GM18499 (cell line): ENCODE results near the gene FBXW4.
"Not testable (repeated sequence)": the region's sequence is repeated elsewhere in the genome, so short reads cannot be mapped to it uniquely, and the experiment has no call there.

Experiments
- ATAC-seq: cut with Tn5 transposase; IDR thresholded peaks from one replicate; pipeline ENCODE4 v1.9.1; 2021; ENCODE audit warnings: moderate number of reproducible peaks; ENCODE audit not compliant: insufficient read depth, unreplicated experiment

The FBXW4 gene

DNA sequence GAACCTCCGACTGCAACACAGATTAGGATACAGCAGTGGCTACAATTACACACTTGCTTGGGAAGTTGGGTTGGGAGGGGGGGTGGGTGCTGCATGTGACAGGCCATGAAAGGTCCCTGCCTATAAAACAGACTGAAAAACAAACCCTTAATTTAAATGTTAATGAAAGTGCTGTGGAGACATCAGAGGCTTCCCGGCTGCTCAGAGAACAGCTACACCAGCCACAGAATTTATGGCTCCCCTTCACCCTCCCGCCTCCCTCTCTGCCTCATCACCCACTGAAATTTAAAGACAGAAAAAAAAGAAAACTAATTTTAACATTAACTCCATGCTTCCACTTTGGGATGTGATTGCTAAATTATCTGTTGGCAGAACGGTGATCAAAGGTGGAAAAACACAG, 34.7 kb downstream of the FBXW4 start:
- ATAC-seq: no peak

GRCh38 chr10:101658975-101659374, 36.0 kb downstream of the FBXW4 start:
- ATAC-seq: no peak

DNA sequence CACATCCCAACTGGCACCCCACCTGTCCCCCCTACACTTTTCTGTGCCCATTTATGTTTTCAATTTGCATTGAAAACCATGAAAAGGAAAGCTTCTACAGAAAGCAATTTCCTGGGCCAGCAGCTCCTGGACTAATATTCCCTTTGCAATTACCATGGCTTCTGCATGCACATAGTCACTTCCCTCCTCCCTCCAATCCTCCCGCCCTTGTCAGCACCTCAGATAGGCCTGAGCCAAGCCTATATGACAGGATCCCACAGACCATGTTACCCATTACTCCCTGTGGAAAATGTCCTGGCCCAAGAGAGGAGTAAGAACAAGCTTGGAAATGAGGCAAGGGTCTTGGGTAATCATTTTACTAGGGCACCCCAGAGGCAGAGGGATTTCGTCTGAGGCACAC, 38.1 kb downstream of the FBXW4 start:
- no peak for ATAC-seq

DNA sequence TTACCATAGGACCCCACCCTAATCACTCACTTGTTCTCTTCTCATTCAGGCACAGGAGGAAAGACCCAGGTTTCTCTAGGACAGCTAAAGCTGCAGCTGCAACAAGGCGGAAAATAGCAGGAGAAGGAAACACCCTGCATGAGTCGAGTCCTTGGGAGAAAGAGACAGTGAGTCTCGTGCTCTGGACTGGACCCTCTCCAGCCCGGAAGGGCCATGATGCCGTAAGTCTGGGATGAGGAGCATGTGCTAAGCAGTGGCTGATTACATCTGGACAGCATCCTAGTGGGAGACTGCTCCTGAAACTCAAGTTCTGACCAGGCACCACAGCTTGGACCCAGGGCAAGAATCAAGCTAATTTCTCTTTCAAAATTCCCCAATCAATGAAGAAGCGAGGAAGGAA, 39.4 kb downstream of the FBXW4 start:
- no peak for ATAC-seq

DNA sequence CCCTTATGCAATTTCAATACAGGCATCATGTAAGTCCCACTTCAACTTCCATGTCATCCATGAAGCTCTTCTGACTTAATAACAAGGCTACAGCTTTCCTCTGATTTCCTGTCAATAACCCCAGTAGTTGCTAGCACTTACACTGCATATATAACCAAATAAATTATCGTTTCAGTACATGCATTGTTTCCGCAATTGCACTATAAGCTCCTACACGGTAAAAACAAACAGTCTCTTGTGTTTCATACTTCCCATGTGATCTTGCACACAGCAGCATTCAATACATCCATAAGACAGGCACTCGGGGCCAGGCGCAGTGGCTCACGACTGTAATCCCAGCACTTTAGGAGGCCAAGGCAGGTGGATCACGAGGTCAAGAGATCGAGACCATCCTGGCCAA, 41.4 kb downstream of the FBXW4 start:
- ATAC-seq: no peak

DNA sequence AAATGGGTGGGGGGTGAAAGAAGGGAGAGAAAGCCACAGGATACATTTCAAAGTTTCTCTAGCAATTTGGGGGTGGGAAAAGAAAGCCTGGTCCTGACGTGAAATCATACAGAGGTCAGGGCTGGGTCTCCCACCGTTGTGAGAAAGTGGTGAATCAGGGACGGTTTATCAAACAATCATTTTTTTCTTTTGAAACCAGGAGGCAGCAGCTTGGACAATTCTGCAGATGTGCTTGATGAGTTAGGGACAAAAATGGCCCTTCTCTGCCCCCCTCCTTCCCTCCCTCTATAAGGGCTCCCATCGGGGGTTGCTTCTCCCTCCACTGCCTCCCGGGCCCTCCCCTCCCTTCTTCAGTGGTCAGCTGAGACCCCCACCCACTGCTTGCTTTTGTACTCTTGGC, 43.6 kb downstream of the FBXW4 start:
- ATAC-seq: no peak

- ATAC-seq: no peak
Observed at GRCh38 chr10:101650863-101651262, 44.1 kb downstream of the FBXW4 start.

DNA sequence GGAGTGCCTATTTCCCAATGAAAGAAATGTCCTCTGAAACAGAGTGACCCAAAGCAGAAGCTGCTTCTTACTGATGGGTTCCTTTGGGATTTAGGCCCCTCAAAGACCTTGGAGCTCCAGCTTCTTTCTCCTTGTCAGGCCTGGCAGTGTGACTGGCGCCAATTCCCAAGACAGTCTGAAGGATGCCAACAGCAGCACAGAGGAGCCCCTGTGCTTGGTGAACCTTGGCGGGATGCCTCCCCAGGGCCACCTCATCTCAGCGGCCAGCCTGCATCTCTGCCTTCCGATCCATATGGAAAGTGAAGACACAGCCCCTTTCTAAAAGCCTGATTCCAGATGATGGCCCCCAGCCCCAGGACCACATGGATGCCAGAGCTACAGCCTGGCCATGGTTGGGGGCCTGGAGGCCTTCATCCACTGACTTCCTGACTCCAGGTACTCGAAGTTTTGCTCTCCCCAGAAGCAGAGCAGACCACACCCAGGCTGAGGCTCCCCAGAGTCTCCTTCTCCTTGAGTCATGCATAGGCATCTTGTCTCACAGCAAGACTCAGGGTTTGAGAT, 45.4 kb downstream of the FBXW4 start:
- no peak for ATAC-seq

GRCh38 chr10:101647255-101647654, 47.7 kb downstream of the FBXW4 start:
- ATAC-seq: no peak

GRCh38 chr10:101646364-101646763, 48.6 kb downstream of the FBXW4 start:
- no peak for ATAC-seq

DNA sequence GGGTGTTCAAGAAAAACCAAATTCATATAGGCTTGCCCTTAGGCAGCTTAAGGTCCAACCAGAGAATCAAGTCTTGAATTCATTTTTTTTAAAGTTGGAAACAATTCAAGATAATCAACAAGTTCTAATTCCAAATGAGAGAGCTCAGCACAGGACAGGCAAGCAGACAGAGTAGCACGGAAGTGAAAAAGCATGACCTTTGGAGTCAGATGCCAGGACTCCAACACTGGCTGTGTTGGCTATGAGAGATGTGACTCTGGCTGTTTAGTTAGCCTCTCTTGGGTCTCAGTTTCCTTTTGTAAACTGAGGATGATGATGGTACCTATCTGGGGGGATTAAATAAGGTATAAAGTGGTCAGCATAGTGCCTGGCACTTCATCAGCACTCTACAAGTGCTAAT, 49.3 kb downstream of the FBXW4 start:
- ATAC-seq: no peak

GRCh38 chr10:101644002-101644401, 51.0 kb downstream of the FBXW4 start:
- no peak for ATAC-seq

DNA sequence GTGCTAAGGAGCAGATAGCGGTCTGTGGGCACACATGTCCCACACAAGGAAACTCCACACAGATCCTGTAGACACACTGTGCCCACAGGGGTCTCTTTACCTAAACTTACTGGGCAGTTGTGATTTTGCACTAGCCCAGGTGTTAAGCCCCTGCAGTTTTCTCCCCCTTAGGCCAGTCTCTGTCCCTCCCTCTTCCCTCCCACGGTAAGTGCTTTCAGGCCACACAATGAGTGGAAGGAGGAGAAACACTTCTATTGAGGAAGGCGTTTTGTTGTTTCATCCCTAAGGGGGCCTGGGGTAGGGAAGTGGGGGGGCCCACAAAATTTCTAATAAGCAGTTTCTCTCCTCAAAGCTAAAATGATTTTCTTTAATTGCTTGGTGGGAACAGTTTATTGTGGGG, 51.4 kb downstream of the FBXW4 start:
- ATAC-seq: no peak

DNA sequence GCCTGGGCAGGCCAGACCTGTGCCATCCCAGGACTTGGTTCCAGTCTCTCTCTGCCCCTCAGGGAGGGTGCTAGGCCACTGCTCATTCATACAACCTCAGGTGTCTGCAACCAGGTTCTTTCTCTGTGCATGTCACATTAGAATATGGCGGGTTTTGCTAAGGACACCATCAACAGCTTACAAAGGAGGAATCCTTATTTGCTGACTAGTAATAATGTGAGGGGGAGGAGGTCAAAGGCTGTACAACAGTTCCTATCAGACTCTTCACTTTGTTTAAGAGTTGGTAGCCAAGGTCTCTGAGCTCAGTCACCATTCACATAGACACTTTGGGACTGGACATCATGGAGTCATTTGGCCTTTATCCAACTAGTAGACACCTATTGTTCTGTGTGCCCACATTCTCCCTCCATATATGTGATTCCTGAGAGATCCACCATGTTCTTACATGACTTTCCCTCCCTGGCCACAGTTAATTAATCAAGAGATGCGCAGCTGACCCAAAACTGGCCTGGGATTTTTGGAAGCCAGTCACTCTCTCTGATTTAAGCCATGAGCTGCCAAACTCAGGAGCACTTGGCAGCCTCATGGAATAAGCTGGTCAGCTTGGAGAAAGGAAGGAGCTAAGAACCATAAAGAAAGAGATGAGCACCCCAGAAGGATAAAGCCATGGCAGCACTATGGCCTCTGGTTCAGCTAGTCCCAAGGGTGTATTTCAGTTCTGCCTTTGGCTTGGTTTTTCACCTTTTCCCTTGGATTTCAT, 55.6 kb downstream of the FBXW4 start:
- ATAC-seq: no peak

DNA sequence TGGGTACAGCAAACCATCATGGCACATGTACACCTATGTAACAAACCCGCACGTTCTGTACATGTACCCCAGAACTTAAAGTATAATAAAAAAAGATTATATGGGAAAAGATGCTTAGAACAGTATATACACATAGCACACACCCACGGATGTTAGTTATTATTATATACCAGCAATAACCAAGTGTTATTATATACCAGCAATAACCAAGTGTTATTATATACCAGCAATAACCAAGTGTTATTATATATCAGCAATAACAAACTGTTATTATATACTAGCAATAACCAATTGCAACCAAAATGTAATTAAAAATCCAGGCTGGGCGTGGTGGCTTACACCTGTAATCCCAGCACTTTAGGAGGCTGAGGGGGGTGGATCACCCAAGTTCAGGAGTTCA, 61.5 kb downstream of the FBXW4 start:
- ATAC-seq: not testable (repeated sequence)

- ATAC-seq: no peak
Observed at GRCh38 chr10:101631821-101632475, 63.0 kb downstream of the FBXW4 start.

DNA sequence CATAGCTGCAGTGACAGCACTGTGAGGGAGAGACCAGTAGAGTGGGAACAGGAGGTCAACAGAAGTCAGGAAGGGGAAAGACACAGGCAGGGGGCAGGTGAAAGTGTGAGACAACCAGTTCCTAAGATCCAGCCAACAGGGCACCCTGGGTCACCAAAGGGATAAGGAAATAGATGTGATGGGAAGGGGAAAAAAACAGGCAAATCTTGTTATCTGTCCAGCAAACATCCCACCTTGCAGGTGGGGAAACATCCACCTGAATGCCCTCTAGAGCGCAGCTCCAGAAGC, 64.4 kb downstream of the FBXW4 start:
- ATAC-seq: no peak

- no peak for ATAC-seq
Observed at GRCh38 chr10:101629837-101630632, 64.9 kb downstream of the FBXW4 start.

GRCh38 chr10:101625821-101626412, 69.1 kb downstream of the FBXW4 start:
- ATAC-seq: no peak

DNA sequence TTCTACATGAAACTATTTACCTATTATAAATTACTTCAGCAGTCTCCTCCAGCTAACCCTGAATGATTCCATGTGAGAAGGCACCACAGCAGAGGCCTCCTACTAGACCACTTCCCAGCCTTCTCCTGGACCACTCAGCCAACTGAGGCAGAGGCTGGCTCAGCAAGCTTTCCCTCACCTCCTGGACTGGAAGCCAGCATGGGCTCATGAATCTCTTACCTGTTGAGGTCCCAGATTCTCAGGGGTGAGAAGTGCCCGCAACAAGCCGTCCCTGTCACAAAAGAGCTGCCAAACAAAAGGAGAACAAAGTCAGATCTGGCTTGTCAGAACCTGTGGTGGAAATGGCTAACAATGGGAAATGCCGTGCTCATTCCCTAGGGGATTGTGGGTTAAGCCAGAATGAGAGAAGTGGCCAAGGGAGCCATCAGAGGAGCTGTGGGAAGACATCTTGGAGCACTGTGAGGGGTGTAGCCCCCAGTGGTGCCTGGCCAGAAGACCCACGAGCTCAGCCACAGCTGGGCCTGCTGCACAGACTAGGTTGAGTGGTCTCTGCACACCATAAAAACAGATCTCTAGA, 70.4 kb downstream of the FBXW4 start:
- ATAC-seq: no peak
